HepG2 (cell line): Measurements from ENCODE around the gene GHRL.

ENCODE experiments used
- ASH2L ChIP-seq: fragments of 300-600, 200-600 bp; sonication (generic); IDR thresholded peaks from 2 replicates; pipeline ENCODE4 v1.7.0; 2017; ENCODE audit warnings: low read depth, mild to moderate bottlenecking, moderate library complexity, mixed read lengths, low read length; ENCODE audit not compliant: insufficient read length
- CTCF ChIP-seq: sonication (generic); formaldehyde crosslinking; IDR thresholded peaks from 2 replicates; pipeline ENCODE4 v1.5.0; 2020; ENCODE audit warnings: mild to moderate bottlenecking, missing genetic modification reagents, moderate library complexity
- FOXM1 ChIP-seq: sonication (generic); formaldehyde crosslinking; IDR thresholded peaks from 2 replicates; pipeline ENCODE4 v1.5.0; 2020; ENCODE audit warnings: missing genetic modification reagents
- HOXA7 ChIP-seq: sonication (generic); formaldehyde crosslinking; IDR thresholded peaks from 2 replicates; pipeline ENCODE4 v1.8.1; 2022; ENCODE audit warnings: mild to moderate bottlenecking, missing genetic modification reagents, moderate library complexity
- IRF9 ChIP-seq: sonication (generic); formaldehyde crosslinking; IDR thresholded peaks from 2 replicates; pipeline ENCODE4 v1.8.0; 2022; ENCODE audit warnings: missing genetic modification reagents, mild to moderate bottlenecking, borderline replicate concordance
- KAT2B ChIP-seq: fragments of 150-350 bp; IDR thresholded peaks from 2 replicates; pipeline ENCODE4 v1.6.1; 2014; ENCODE audit warnings: low read depth, low read length, borderline replicate concordance
- NPAS2 ChIP-seq: sonication (generic); formaldehyde crosslinking; IDR thresholded peaks from 2 replicates; pipeline ENCODE4 v1.8.0; 2022; ENCODE audit warnings: mild to moderate bottlenecking, missing genetic modification reagents, borderline replicate concordance
- POLR2AphosphoS5 ChIP-seq: IDR thresholded peaks from 2 replicates; pipeline ENCODE4 v1.6.1; 2012; ENCODE audit warnings: low read depth, low read length
- PTBP1 ChIP-seq: fragments of 200-400 bp; formaldehyde crosslinking; IDR thresholded peaks from 2 replicates; pipeline ENCODE4 v1.6.1; 2018; ENCODE audit warnings: low read length, low read depth; ENCODE audit not compliant: poor library complexity, severe bottlenecking
- ZFAT ChIP-seq: sonication (generic); formaldehyde crosslinking; conservative IDR thresholded peaks from 2 replicates; pipeline ENCODE4 v1.8.1; 2023; ENCODE audit warnings: missing genetic modification reagents, inconsistent platforms
- ZFP36 ChIP-seq: fragments of 150-350 bp; IDR thresholded peaks from 2 replicates; pipeline ENCODE4 v1.6.1; 2018; ENCODE audit warnings: borderline replicate concordance, low read length, low read depth; ENCODE audit not compliant: partially characterized antibody
- ZNF10 ChIP-seq: sonication (generic); formaldehyde crosslinking; IDR thresholded peaks from 2 replicates; pipeline ENCODE4 v1.4.0; 2020; ENCODE audit warnings: mild to moderate bottlenecking, low read depth, missing genetic modification reagents, borderline replicate concordance
- ZNF7 ChIP-seq: IDR thresholded peaks from 2 replicates; pipeline ENCODE4 v1.6.1; 2016; ENCODE audit warnings: missing biosample characterization, missing genetic modification reagents
- ZNF737 ChIP-seq: sonication (generic); formaldehyde crosslinking; IDR thresholded peaks from 2 replicates; pipeline ENCODE4 v1.5.0; 2020; ENCODE audit warnings: missing genetic modification reagents, mild to moderate bottlenecking, borderline replicate concordance

- TF ChIP-seq IRF9 (no peak), NPAS2 (CRISPR knock-in tag) (no peak), PTBP1 (no peak), FOXM1 (no peak), HOXA7 (CRISPR knock-in tag) (no peak), CTCF (CRISPR knock-in tag) (no peak), KAT2B (no peak), ZFP36 (no peak), ZNF10 (CRISPR knock-in tag) (no peak), ASH2L (no peak), ZFAT (CRISPR knock-in tag) (no peak), POLR2AphosphoS5 (no peak), ZNF7 (CRISPR knock-in tag) (no peak), ZNF737 (CRISPR knock-in tag) (no peak)
Observed at GRCh38 chr3:10340046-10340445, 47.3 kb upstream of the GHRL start.
